OCI-LY1 (cell line): ENCODE data around the gene ZNF322.

Source experiments
- EZH2 ChIP-seq: fragments of 200-600 bp; sonication (generic), shearing (Covaris generic); IDR thresholded peaks from 2 replicates; pipeline ENCODE4 v1.8.0; 2017; ENCODE audit warnings: borderline replicate concordance, mixed run types, mild to moderate bottlenecking, antibody characterized with exemption, low read length, moderate library complexity, mixed read lengths
- TF ChIP-seq, protein P1 (sequence below): fragments of 200-600 bp; sonication (generic), shearing (Covaris generic); IDR thresholded peaks from 2 replicates; pipeline ENCODE4 v1.5.1; 2017; ENCODE audit warnings: mild to moderate bottlenecking, antibody characterized with exemption, low read length, moderate library complexity, mixed read lengths

- no peak for TF ChIP-seq EZH2
- TF ChIP-seq, protein P1, sequence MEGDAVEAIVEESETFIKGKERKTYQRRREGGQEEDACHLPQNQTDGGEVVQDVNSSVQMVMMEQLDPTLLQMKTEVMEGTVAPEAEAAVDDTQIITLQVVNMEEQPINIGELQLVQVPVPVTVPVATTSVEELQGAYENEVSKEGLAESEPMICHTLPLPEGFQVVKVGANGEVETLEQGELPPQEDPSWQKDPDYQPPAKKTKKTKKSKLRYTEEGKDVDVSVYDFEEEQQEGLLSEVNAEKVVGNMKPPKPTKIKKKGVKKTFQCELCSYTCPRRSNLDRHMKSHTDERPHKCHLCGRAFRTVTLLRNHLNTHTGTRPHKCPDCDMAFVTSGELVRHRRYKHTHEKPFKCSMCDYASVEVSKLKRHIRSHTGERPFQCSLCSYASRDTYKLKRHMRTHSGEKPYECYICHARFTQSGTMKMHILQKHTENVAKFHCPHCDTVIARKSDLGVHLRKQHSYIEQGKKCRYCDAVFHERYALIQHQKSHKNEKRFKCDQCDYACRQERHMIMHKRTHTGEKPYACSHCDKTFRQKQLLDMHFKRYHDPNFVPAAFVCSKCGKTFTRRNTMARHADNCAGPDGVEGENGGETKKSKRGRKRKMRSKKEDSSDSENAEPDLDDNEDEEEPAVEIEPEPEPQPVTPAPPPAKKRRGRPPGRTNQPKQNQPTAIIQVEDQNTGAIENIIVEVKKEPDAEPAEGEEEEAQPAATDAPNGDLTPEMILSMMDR: no peak
These were observed 50.1 kb downstream of the ZNF322 start for GRCh38 chr6:26609463-26609862.
